NCI-H774 (cell line): Measurements from ENCODE around the gene IRF4.

Experiments
- DNase-seq: peaks from one replicate; lab custom pipeline; 2025; lab: John Stamatoyannopoulos, UW

IRF4 gene

DNA sequence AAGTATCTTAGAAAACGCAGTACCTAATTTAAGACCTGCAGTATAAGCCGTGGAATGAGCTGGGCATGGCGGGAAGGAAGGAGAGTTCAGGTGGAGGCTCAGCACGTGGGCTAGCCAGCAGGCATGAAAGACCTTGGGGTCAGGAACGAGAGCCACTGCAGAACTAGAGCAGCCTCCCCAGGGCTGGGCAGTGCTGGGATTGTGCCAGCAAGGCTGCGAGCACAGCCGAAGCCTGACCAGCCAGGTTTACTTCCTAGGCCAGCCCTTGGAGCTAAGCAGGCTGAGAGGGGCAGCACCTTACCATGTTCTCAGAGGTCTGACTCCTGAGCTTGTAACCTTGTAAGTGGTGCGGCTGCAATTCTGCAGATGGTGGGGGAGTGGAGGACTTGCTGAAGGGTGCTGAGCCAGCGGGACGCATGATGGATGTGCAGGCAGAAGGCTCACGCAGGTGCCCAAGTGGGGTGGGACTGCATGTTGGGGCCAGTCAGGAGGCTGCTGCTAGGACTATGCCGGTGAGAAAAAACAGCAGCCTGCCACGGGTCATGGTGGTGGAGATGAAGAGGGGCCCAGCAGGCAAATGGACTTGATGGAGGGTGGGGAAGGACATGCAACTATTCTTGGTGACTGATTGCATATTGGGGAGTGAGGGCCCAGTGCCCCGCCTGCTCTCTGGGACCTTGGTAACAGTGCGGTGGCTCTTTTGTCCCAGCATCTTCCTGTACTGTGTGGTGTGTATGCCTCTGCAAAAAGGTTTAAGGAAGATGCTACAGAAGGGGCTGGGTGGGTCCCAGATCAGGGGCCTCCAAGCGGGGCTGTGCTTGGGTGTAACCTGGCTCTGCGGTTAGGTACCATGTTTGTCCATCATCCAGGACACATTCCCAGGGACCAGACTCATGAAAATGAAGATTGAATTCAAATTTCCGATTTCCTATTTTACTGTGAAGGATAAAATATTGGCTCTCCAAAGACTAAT is 37.6 kb upstream of the IRF4 start:
- DNase-seq = no peak

GRCh38 chr6:354631-355280 is 36.8 kb upstream of the IRF4 start:
- DNase-seq = no peak

GRCh38 chr6:355373-356208 is 36.0 kb upstream of the IRF4 start:
- no peak for DNase-seq

GRCh38 chr6:356828-357251 is 34.7 kb upstream of the IRF4 start:
- no peak for DNase-seq

- DNase-seq = no peak
Observed at GRCh38 chr6:357261-357790, 34.2 kb upstream of the IRF4 start.

- DNase-seq = no peak
Observed at GRCh38 chr6:357791-358341, 33.7 kb upstream of the IRF4 start.

DNA sequence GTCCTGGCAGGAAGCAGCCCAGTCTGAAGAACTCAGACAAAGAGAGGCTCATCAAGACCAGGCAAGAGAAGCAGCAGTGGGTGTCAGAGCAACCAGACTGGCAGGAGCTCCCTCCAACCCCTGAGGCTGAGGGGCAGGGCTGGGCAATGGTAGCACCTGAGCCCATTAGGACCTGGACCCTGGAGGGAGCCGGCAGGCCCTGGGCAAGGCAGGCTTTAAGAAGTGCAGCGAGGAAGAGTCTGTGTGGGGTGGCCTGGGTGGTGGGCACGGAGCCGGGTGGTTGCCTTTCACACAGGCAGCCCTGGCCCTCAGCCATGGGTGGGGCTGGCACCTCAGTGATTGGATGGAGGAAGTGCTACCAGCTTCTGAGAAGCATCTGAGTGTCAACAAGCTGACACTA is 33.1 kb upstream of the IRF4 start:
- DNase-seq = no peak

- no peak for DNase-seq
Observed at GRCh38 chr6:358847-359246, 32.7 kb upstream of the IRF4 start.

DNA sequence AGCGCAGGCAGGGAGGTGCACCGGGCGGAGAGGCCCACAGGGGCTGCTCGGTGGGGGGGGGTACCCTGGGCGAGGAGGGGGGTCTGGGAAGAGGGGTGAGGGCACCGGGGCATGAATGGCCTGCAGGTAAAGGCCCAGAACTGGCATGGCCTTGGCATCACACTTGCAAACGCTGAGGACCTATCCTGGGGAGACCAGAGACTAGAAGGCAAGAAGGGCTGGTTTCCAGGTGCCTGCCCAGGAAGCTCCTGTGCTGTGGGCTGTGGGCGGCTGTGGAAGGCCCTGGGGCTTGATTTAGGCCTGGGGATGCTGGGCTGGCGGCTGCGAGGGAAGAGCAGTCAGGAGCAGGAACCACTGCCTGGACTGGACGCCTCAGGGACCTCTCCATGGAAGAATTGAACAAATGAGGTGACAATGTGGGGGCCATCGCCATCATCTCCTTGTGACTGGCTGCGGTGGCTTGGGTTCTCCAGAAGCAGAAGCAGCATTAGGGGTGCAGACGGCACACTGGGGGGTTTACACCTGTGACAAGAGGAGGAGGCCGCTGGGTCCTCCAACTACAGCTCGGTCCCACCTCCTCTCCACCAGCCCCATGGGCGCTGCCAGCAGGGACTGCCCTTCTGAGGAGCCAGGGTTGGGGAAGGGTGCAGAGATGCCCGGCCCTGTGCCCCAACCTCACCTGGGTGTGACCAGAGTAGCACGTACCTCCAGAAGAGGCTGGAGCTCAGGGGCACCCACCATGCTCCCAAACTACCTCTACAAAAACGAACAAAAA is 32.1 kb upstream of the IRF4 start:
- no peak for DNase-seq

DNA sequence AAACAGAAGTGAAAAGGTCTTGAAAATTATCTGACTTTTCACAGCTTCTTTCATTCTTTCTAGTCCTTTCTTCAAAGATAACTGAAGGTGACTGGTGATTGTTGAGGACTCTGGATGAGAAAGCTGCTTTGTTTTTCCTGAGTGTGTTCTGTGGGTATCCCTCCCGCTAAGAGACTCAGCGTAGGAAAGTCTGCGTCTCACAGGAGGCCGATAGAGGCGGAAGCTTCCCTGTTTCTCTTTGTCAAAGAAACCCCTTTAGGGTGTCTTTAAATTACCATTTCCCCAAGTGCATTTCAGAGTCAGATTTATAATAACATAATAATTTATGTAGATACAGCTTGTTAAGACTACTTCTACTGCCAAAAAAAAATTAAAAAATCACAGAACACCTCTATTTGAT is 31.2 kb upstream of the IRF4 start:
- no peak for DNase-seq

GRCh38 chr6:360764-361373 is 30.7 kb upstream of the IRF4 start:
- DNase-seq = no peak

GRCh38 chr6:361411-362132 is 30.0 kb upstream of the IRF4 start:
- DNase-seq = no peak

DNA sequence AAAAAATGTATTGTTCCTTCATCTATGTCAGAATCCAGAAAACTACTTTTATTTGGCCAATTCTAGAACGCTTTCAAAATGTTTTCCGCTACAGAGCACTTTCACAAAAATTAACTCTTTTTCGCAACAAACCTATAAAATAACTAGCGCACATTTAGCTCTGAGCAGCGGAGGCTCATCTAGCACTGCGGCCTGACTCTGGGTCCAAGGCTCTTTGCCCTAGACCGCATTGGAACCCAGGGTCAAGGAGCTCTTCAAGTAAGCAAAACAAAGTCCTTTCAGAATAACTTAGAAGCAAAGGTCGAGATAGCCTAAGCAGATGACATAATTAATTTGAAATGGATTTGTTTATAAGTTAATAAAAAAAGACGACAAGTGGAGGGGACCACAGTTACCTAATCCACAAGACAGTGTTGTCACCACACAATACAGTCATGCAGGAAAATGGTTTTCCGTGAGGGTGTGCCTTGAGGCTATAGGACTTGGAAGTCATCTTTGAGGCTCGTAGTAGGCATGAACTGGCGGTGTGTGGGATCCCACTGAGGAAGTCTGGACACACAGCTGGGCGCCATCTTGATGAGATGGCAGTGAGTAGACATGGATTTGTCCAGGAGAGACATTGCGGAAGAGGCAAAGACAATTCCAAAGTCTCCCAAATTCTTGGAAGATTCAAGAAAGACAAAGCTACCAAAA is 29.2 kb upstream of the IRF4 start:
- DNase-seq = no peak

GRCh38 chr6:362924-363249 is 28.7 kb upstream of the IRF4 start:
- no peak for DNase-seq

- DNase-seq = no peak
Observed at GRCh38 chr6:363291-363690, 28.3 kb upstream of the IRF4 start.

GRCh38 chr6:363909-364308 is 27.6 kb upstream of the IRF4 start:
- DNase-seq = no peak

- no peak for DNase-seq
Observed at GRCh38 chr6:364609-365540, 26.7 kb upstream of the IRF4 start.

- no peak for DNase-seq
Observed at GRCh38 chr6:365835-366234, 25.7 kb upstream of the IRF4 start.
